HK-2 (cell line): Measurements from ENCODE around the gene ADGRE1.
"Not testable (repeated sequence)": the region's sequence is repeated elsewhere in the genome, so short reads cannot be mapped to it uniquely, and the experiment has no call there.

ENCODE experiments used
- DNase-seq: peaks from one replicate; pipeline ENCODE4 v3.0.0-alpha.2; 2018; ENCODE audit not compliant: unreplicated experiment

ADGRE1 gene

GRCh38 chr19:6887316-6887715, at the start of gene ADGRE1:
Gene ADGRE1, plus strand, starts transcription at chr19:6887579. Its CDS starts 30 bp downstream, at chr19:6887609.
- no peak for DNase-seq

GRCh38 chr19:6838062-6838655, 49.2 kb upstream of the ADGRE1 start:
- DNase-seq = no peak

- DNase-seq = no peak
Measured at GRCh38 chr19:6842871-6843607, 44.3 kb upstream of the ADGRE1 start.

- no peak for DNase-seq
Measured at GRCh38 chr19:6847828-6848200, 39.6 kb upstream of the ADGRE1 start.

GRCh38 chr19:6848986-6849385, 38.4 kb upstream of the ADGRE1 start:
- no peak for DNase-seq

- no peak for DNase-seq
Measured at GRCh38 chr19:6849876-6850275, 37.5 kb upstream of the ADGRE1 start.

- no peak for DNase-seq
Measured at GRCh38 chr19:6851359-6851758, 36.0 kb upstream of the ADGRE1 start.

- no peak for DNase-seq
Measured at GRCh38 chr19:6852001-6852400, 35.4 kb upstream of the ADGRE1 start.

GRCh38 chr19:6853868-6854267, 33.5 kb upstream of the ADGRE1 start:
- no peak for DNase-seq

- DNase-seq = no peak
Measured at GRCh38 chr19:6854758-6855157, 32.6 kb upstream of the ADGRE1 start.

- DNase-seq = no peak
Measured at GRCh38 chr19:6856749-6857372, 30.5 kb upstream of the ADGRE1 start.

- no peak for DNase-seq
Measured at GRCh38 chr19:6861683-6862286, 25.6 kb upstream of the ADGRE1 start.

GRCh38 chr19:6862673-6863078, 24.7 kb upstream of the ADGRE1 start:
- peak; percentile 86 for DNase-seq

- no peak for DNase-seq
Measured at GRCh38 chr19:6864325-6864940, 22.9 kb upstream of the ADGRE1 start.

GRCh38 chr19:6865849-6866248, 21.5 kb upstream of the ADGRE1 start:
- DNase-seq = no peak

- DNase-seq = peak; percentile 44
Measured at GRCh38 chr19:6866741-6867151, 20.6 kb upstream of the ADGRE1 start.

GRCh38 chr19:6868351-6868750, 19.0 kb upstream of the ADGRE1 start:
- no peak for DNase-seq

- DNase-seq = not testable (repeated sequence)
Measured at GRCh38 chr19:6869151-6869882, 18.1 kb upstream of the ADGRE1 start.

- DNase-seq = no peak
Measured at GRCh38 chr19:6873708-6874431, 13.5 kb upstream of the ADGRE1 start.

- DNase-seq = no peak
Measured at GRCh38 chr19:6875218-6875617, 12.2 kb upstream of the ADGRE1 start.

- DNase-seq = no peak
Measured at GRCh38 chr19:6876748-6877147, 10.6 kb upstream of the ADGRE1 start.
